RWPE2 (cell line): ENCODE results near the gene ADAM12.
A peak's percentile ranks its signal among the peaks of the same experiment; 100 is the strongest.

ENCODE experiments used
- ATAC-seq: fragments of 200-7000 bp; cut with Tn5 transposase; 3 replicates; pipeline ENCODE4 v1.9.1; 2021; ENCODE audit warnings: low read depth
- DNase-seq: peaks from one replicate; pipeline ENCODE4 v3.0.0-alpha.2; 2020; ENCODE audit warnings: low spot score
- H3K27ac ChIP-seq: fragments of 450-650 bp; 2 replicates; pipeline ENCODE4 v1.5.1; 2017; ENCODE audit warnings: mild to moderate bottlenecking; ENCODE audit not compliant: poor library complexity, severe bottlenecking
- H3K27me3 ChIP-seq: fragments of 250-450 bp; sonication (Bioruptor Pico); 2 replicates; pipeline ENCODE4 v1.5.1; 2021; ENCODE audit warnings: mild to moderate bottlenecking, moderate library complexity; ENCODE audit not compliant: insufficient read depth, poor library complexity, severe bottlenecking
- H3K36me3 ChIP-seq: fragments of 250-450 bp; sonication (Bioruptor Pico); 2 replicates; pipeline ENCODE4 v1.5.1; 2020; ENCODE audit warnings: low read depth, mild to moderate bottlenecking, moderate library complexity
- H3K4me1 ChIP-seq: fragments of 250-450 bp; sonication (Bioruptor Pico); 2 replicates; pipeline ENCODE4 v1.5.1; 2021; ENCODE audit warnings: mild to moderate bottlenecking, moderate library complexity; ENCODE audit not compliant: insufficient read depth, poor library complexity, severe bottlenecking
- H3K4me3 ChIP-seq: fragments of 250-450 bp; sonication (Bioruptor Pico); 2 replicates; pipeline ENCODE4 v1.5.1; 2021; ENCODE audit warnings: mild to moderate bottlenecking, moderate library complexity; ENCODE audit not compliant: severe bottlenecking
- H3K9me3 ChIP-seq: fragments of 250-450 bp; sonication (Bioruptor Pico); 2 replicates; pipeline ENCODE4 v1.5.1; 2021; ENCODE audit warnings: mild to moderate bottlenecking, moderate library complexity; ENCODE audit not compliant: severe bottlenecking
- TF ChIP-seq, protein P1 (sequence below): fragments of 450-650 bp; IDR thresholded peaks from one replicate; pipeline ENCODE4 v1.5.1; 2017; ENCODE audit warnings: mild to moderate bottlenecking, moderate library complexity; ENCODE audit not compliant: poor library complexity, severe bottlenecking

Gene ADAM12

DNA sequence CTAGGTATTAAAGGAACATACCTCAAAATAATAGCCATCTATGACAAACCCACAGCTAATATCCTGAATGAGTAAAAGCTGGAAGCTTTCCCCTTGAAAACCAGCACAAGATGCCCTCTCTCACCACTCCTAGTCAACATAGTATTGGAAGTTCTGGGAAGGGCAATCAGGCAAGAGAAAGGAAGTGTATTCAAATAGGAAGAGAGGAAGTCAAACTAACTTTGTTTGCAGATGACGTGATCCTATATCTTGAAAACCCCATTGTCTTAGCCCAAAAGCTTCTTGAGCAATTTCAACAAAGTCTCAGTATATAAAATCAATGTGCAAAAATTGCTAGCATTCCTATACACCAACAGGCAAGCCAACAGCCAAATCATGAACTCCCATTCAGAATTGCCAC lies 360.6 kb downstream of the ADAM12 start:
- ATAC-seq (no peak), DNase-seq (no peak)
- H3K27ac ChIP-seq: no peak overlapping the region
- H3K4me1 ChIP-seq: no peaks in the 10 kb centered on the region
- H3K36me3 ChIP-seq: no peaks in the 10 kb centered on the region
- no peak overlapping the region for H3K4me3 ChIP-seq
- H3K9me3 ChIP-seq: no peaks in the 10 kb centered on the region
- TF ChIP-seq, protein P1, sequence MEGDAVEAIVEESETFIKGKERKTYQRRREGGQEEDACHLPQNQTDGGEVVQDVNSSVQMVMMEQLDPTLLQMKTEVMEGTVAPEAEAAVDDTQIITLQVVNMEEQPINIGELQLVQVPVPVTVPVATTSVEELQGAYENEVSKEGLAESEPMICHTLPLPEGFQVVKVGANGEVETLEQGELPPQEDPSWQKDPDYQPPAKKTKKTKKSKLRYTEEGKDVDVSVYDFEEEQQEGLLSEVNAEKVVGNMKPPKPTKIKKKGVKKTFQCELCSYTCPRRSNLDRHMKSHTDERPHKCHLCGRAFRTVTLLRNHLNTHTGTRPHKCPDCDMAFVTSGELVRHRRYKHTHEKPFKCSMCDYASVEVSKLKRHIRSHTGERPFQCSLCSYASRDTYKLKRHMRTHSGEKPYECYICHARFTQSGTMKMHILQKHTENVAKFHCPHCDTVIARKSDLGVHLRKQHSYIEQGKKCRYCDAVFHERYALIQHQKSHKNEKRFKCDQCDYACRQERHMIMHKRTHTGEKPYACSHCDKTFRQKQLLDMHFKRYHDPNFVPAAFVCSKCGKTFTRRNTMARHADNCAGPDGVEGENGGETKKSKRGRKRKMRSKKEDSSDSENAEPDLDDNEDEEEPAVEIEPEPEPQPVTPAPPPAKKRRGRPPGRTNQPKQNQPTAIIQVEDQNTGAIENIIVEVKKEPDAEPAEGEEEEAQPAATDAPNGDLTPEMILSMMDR: no peak
- no peaks in the 10 kb centered on the region for H3K27me3 ChIP-seq

DNA sequence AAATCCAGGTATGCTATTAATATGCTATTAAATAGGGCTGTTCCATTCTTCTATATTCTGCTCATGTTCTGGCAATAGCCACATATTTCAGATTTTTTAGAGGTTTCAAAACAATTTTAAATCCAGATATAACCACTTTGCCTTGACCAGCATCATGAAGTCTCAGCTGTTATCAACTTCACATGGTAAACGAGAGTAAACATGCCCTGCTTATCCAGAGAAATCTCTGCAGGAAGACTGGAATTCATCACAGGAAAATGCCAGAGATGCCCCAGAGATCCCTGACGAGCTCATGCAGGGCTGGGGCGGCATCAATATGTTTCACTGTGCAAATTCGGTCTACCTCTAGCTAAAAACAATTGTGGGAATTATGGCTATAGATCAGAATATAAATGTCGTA lies 365.4 kb downstream of the ADAM12 start:
- H3K4me1 ChIP-seq: no peaks in the 10 kb centered on the region
- no peak overlapping the region for H3K4me3 ChIP-seq
- H3K9me3 ChIP-seq: no peaks in the 10 kb centered on the region
- DNase-seq (no peak), ATAC-seq (no peak)
- H3K27me3 ChIP-seq: no peaks in the 10 kb centered on the region
- no peaks in the 10 kb centered on the region for H3K36me3 ChIP-seq
- no peak overlapping the region for H3K27ac ChIP-seq
- TF ChIP-seq, protein P1: no peak

GRCh38 chr10:126021833-126022500 lies 366.3 kb downstream of the ADAM12 start:
- H3K27me3 ChIP-seq: no peaks in the 10 kb centered on the region
- TF ChIP-seq, protein P1: no peak
- H3K27ac ChIP-seq: no peak overlapping the region
- no peaks in the 10 kb centered on the region for H3K36me3 ChIP-seq
- H3K4me3 ChIP-seq: no peak overlapping the region
- ATAC-seq: peak; percentile 21; the same call in 2 of the 3 replicates
- no peaks in the 10 kb centered on the region for H3K4me1 ChIP-seq
- no peaks in the 10 kb centered on the region for H3K9me3 ChIP-seq
- no peak for DNase-seq

GRCh38 chr10:126017961-126018560 lies 370.2 kb downstream of the ADAM12 start:
- no peak overlapping the region for H3K27ac ChIP-seq
- H3K4me3 ChIP-seq: no peak overlapping the region
- H3K9me3 ChIP-seq: no peaks in the 10 kb centered on the region
- no peaks in the 10 kb centered on the region for H3K36me3 ChIP-seq
- no peaks in the 10 kb centered on the region for H3K27me3 ChIP-seq
- DNase-seq (no peak), ATAC-seq (no peak)
- TF ChIP-seq, protein P1: no peak
- H3K4me1 ChIP-seq: peaks cover 8% of the 10 kb centered on the region

DNA sequence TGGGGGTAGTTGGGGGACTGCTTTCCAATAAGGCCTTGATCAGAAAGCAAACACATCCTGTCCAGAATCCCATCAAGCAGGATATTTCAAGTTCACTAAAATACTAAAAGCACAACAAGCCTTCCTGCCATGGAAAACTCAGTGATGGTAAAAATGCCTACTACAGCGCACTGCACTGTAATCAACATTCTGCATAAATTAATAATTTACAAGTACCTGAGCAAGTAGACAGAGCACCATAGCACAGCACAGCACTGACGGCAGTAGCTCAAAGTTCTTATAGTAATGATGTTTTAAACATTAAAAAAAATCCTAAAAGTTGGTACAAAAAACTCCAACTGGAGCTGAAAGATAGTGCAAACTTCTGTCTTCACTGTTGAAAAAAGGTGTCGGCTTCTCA lies 371.4 kb downstream of the ADAM12 start:
- DNase-seq: no peak
- Histone ChIP-seq H3K4me3 (no peak overlapping the region), H3K27me3 (no peaks in the 10 kb centered on the region), H3K4me1 (peaks cover 17% of the 10 kb centered on the region), H3K36me3 (no peaks in the 10 kb centered on the region), H3K27ac (no peak overlapping the region), H3K9me3 (no peaks in the 10 kb centered on the region)
- no peak for ATAC-seq
- TF ChIP-seq, protein P1: no peak
